GM12878 (cell line): ENCODE measurements around the gene TAF6L. TPM values are rescaled to one million over a fixed set of nuclear protein-coding genes. Genes with fewer than 3 reads are reported as not detected.
A peak's percentile ranks its signal among the peaks of the same experiment; 100 is the strongest.

Experiments used
- ATAC-seq: fragments of 200-7000 bp; cut with Tn5 transposase; 3 replicates; pipeline ENCODE4 v1.9.1; 2020; ENCODE audit warnings: mild to moderate bottlenecking, moderate library complexity
- Bru-seq: library from RNA; stranded (reverse); fragments of 400-500 nt; gene quantifications from one replicate; lab custom pipeline; 2021; lab: Mats Ljungman, UMichigan
- BruChase-seq, 2 experiments: library from RNA; stranded (reverse); fragments of 400-500 nt; gene quantifications; one replicate each; lab custom pipeline; 2021; lab: Mats Ljungman, UMichigan
- BruUV-seq: library from RNA; stranded (reverse); fragments of 400-500 nt; replicated peaks from 2 replicates; lab custom pipeline; 2021; lab: Mats Ljungman, UMichigan
- CTCF ChIA-PET: fragments of 300-600 bp; sonication (Branson Sonifier 250); formaldehyde crosslinking; extraction: SDS; loops from one replicate; lab custom pipeline; 2021; ENCODE audit warnings: inconsistent platforms; lab: Yijun Ruan, JAX
- POLR2A ChIA-PET: fragments of 350-600 bp; formaldehyde crosslinking; extraction: SDS; loops from one replicate; lab custom pipeline; 2021; ENCODE audit warnings: inconsistent platforms; lab: Charles Lee
- RAD21 ChIA-PET: fragments of 300-600 bp; sonication (Branson Sonifier 250); formaldehyde crosslinking; loops from one replicate; lab custom pipeline; 2023; ENCODE audit warnings: antibody characterized with exemption; ENCODE audit not compliant: unreplicated experiment; lab: Charles Lee
- SMC1A ChIA-PET: fragments of 300-600 bp; sonication (Branson Sonifier 250); formaldehyde crosslinking; loops from one replicate; lab custom pipeline; 2023; ENCODE audit not compliant: unreplicated experiment, uncharacterized antibody; lab: Charles Lee
- DNase-seq: peaks from one replicate; pipeline ENCODE4 v3.0.0-alpha.2; 2011; ENCODE audit warnings: low read depth, low spot score
- FAIRE-seq: peaks from 3 replicates; lab custom pipeline; 2011; peaks lifted over from hg19 to GRCh38; lab: Jason Lieb, UNC
- H2AFZ ChIP-seq: 2 replicates; pipeline ENCODE4 v1.6.0; 2011; ENCODE audit warnings: low read depth, low read length, control low read depth; ENCODE audit not compliant: control insufficient read depth
- H3K27ac ChIP-seq: 2 replicates; pipeline ENCODE4 v1.5.1; 2011; ENCODE audit warnings: control low read depth; ENCODE audit not compliant: control insufficient read depth, insufficient read depth
- H3K27me3 ChIP-seq, 2 experiments: replicated peaks in 1 of 2; 2 replicates each; pipeline versions ENCODE4 v1.6.0 to v1.6.1; 2011; ENCODE audit warnings: low read length in 1 of 2; ENCODE audit not compliant: control insufficient read depth in 2 of 2, insufficient read depth in 2 of 2
- H3K36me3 ChIP-seq, 2 experiments: 2 replicates each; pipeline ENCODE4 v1.5.1; 2011; ENCODE audit warnings: low read length in 1 of 2; ENCODE audit not compliant: control insufficient read depth in 2 of 2, insufficient read depth in 2 of 2
- H3K4me1 ChIP-seq: 2 replicates; pipeline ENCODE4 v1.6.1; 2011; ENCODE audit warnings: mild to moderate bottlenecking, low read length, moderate library complexity, mixed read lengths; ENCODE audit not compliant: control insufficient read depth, insufficient read depth
- H3K4me2 ChIP-seq: 2 replicates; pipeline ENCODE4 v1.6.0; 2011; ENCODE audit warnings: control low read depth; ENCODE audit not compliant: control insufficient read depth, insufficient read depth
- H3K4me3 ChIP-seq: fragments of 200-600 bp; sonication (generic); 2 replicates; pipeline ENCODE4 v1.5.1; 2016
- H3K79me2 ChIP-seq: 2 replicates; pipeline ENCODE4 v1.6.0; 2011; ENCODE audit warnings: low read length; ENCODE audit not compliant: control insufficient read depth, insufficient read depth
- H3K9ac ChIP-seq: 2 replicates; pipeline ENCODE4 v1.8.0; 2011; ENCODE audit warnings: low read length, control low read depth, mixed read lengths; ENCODE audit not compliant: control insufficient read depth, insufficient read depth
- H3K9me3 ChIP-seq: replicated peaks from 3 replicates; pipeline ENCODE4 v1.5.1; 2011; ENCODE audit warnings: mild to moderate bottlenecking, low read length; ENCODE audit not compliant: control insufficient read depth, insufficient read depth
- H4K20me1 ChIP-seq: 2 replicates; pipeline ENCODE4 v1.6.0; 2011; ENCODE audit not compliant: control insufficient read depth, insufficient read depth
- ATF7 ChIP-seq: fragments of 450-650 bp; IDR thresholded peaks from 2 replicates; pipeline ENCODE4 v1.6.1; 2016; ENCODE audit warnings: low read depth, mild to moderate bottlenecking
- IKZF1 ChIP-seq: fragments of 450-650 bp; conservative IDR thresholded peaks from 2 replicates; pipeline ENCODE4 v1.6.1; 2017; ENCODE audit warnings: antibody characterized with exemption, mild to moderate bottlenecking
- MAX ChIP-seq: IDR thresholded peaks from 2 replicates; pipeline ENCODE4 v1.6.1; 2012; ENCODE audit warnings: low read depth, low read length, improper control_type of control experiment
- MEF2B ChIP-seq: fragments of 450-650 bp; IDR thresholded peaks from 2 replicates; pipeline ENCODE4 v1.6.1; 2018; ENCODE audit warnings: mild to moderate bottlenecking, moderate library complexity; ENCODE audit not compliant: partially characterized antibody, poor library complexity, severe bottlenecking
- NRF1 ChIP-seq: conservative IDR thresholded peaks from 2 replicates; pipeline ENCODE4 v1.6.1; 2011; ENCODE audit warnings: mild to moderate bottlenecking, low read depth, low read length, improper control_type of control experiment
- SP1 ChIP-seq: IDR thresholded peaks from one replicate; pipeline ENCODE4 v1.6.1; 2011; ENCODE audit warnings: low read depth, low read length
- SREBF1 ChIP-seq: IDR thresholded peaks from 2 replicates; pipeline ENCODE4 v1.6.1; 2012; ENCODE audit warnings: mild to moderate bottlenecking, low read length
- TCF12 ChIP-seq: IDR thresholded peaks from 2 replicates; pipeline ENCODE4 v1.6.1; 2011; ENCODE audit warnings: low read depth, mild to moderate bottlenecking, low read length
- USF2 ChIP-seq: IDR thresholded peaks from 2 replicates; pipeline ENCODE4 v1.6.1; 2011; ENCODE audit warnings: low read depth, low read length, improper control_type of control experiment, borderline replicate concordance
- YY1 ChIP-seq: IDR thresholded peaks from 2 replicates; pipeline ENCODE4 v1.6.1; 2011; ENCODE audit warnings: low read depth, mild to moderate bottlenecking, low read length
- ZNF24 ChIP-seq: fragments of 450-650 bp; IDR thresholded peaks from 2 replicates; pipeline ENCODE4 v1.6.1; 2017; ENCODE audit warnings: antibody characterized with exemption, mild to moderate bottlenecking
- ZNF592 ChIP-seq: fragments of 450-650 bp; IDR thresholded peaks from 2 replicates; pipeline ENCODE4 v1.6.1; 2017; ENCODE audit warnings: mild to moderate bottlenecking, moderate library complexity
- WGBS: methylation state at CpG from one replicate; pipeline ENCODE4 v1.1.6; 2016; ENCODE audit warnings: low lambda C conversion rate; ENCODE audit not compliant: insufficient replicate concordance, insufficient coverage; ENCODE audit errors: missing lambda C conversion rate; 5-methylcytosine and 5-hydroxymethylcytosine counted together
- in situ Hi-C: fragments of 300-500 bp; cut with MboI; formaldehyde crosslinking; loops from 9 replicates; pipeline ENCODE4 v1.14.3; 2018; ENCODE audit warnings: mixed read lengths
- intact Hi-C: fragments of 100-400 bp; cut with micrococcal nuclease; formaldehyde crosslinking; loops from one replicate; pipeline ENCODE4 v1.14.2; 2022; ENCODE audit not compliant: unreplicated experiment
- long read RNA-seq, 2 experiments: library from polyadenylated mRNA; unstranded; transcript quantifications; one replicate each; pipeline ENCODE4 v2.0.0, GENCODE V29; 2019 to 2020
- polyA minus RNA-seq, 3 experiments: library from RNA; depleted of rRNA, polyadenylated mRNA; stranded (reverse); fragments of >200 nt; gene quantifications; 2 replicates each; pipeline ENCODE4 v1.2.3, GENCODE V29; 2011
- polyA plus RNA-seq, 11 experiments: library from polyadenylated mRNA; depleted of rRNA in 4 of 11; unstranded in 6 of 11; stranded (reverse) in 5 of 11; fragments of >200 nt; fragmentation: Nextera tagmentation in 4 of 11; fragmentation: Illumina TruSeq in 1 of 11; extraction: Ambion mirVana in 4 of 11; extraction: Trizol in 1 of 11; gene quantifications; 1 replicate in 1 of 11; 2 replicates in 10 of 11; pipeline versions ENCODE4 v1.2.1 to v1.2.3, GENCODE V29; 2011 to 2016; ENCODE audit warnings: inconsistent platforms in 2 of 11, missing spikeins in 2 of 11, low read depth in 1 of 11
- total RNA-seq, 4 experiments: library from RNA; depleted of rRNA in 3 of 4; stranded (reverse); fragments of >200 nt in 3 of 4; fragmentation: Illumina TruSeq in 1 of 4; extraction: Trizol in 1 of 4; gene quantifications; 2 replicates each; pipeline versions ENCODE4 v1.2.1 to v1.2.3, GENCODE V29; 2013 to 2021

Gene TAF6L
- total RNA-seq (2013; cell fraction: nucleolus; rRNA removed), result 25.4 and 29.5 TPM in 2 replicates
- total RNA-seq (2014; rRNA removed) (24.3 and 27.6 TPM in 2 replicates), total RNA-seq (2014; rRNA removed; fragmentation: Illumina TruSeq; extraction: Trizol) (12.8 and 13.6 TPM in 2 replicates), total RNA-seq (2021) (25.3 and 26.9 TPM in 2 replicates), polyA plus RNA-seq (2011; rRNA removed) (9.3 and 18.0 TPM in 2 replicates), polyA plus RNA-seq (2014; fragmentation: Illumina TruSeq; extraction: Trizol) (4.5 and 15.0 TPM in 2 replicates), polyA plus RNA-seq (2014; fragmentation: Nextera tagmentation; extraction: Ambion mirVana) (under 1 TPM; 0.15 to 0.39 TPM), polyA plus RNA-seq (2014; rRNA removed) (34.6 and 35.6 TPM in 2 replicates), polyA plus RNA-seq (2016; fragmentation: Nextera tagmentation; extraction: Ambion mirVana) (10 to 100 TPM; 19.9 to 23.6 TPM), polyA minus RNA-seq (2011; rRNA and poly(A)+ RNA removed) (24.0 and 26.3 TPM in 2 replicates), Bru-seq, nascent RNA (percentile 55 among the genes with signal in this experiment), BruChase-seq, experiment 1, labeled RNA remaining after a 6-hour chase (percentile 61 among the genes with signal in this experiment), BruChase-seq, experiment 2, labeled RNA remaining after a 2-hour chase (percentile 65 among the genes with signal in this experiment)
- polyA plus RNA-seq (2011; ENCODE audit: low read depth), result 39.6 TPM
- 21.2 and 26.6 TPM in 2 replicates for polyA plus RNA-seq (2011; cell fraction: cytosol; rRNA removed)
- 72.3 and 98.5 TPM in 2 replicates for polyA plus RNA-seq (2011; cell fraction: nucleus; rRNA removed)
- 13.9 and 16.0 TPM in 2 replicates for polyA plus RNA-seq (2012)
- 8.8 and 12.0 TPM in 2 replicates for polyA minus RNA-seq (2011; cell fraction: cytosol; rRNA and poly(A)+ RNA removed)
- polyA minus RNA-seq (2011; cell fraction: nucleus; rRNA and poly(A)+ RNA removed), result 12.0 and 19.9 TPM in 2 replicates
- long read RNA-seq, experiment 1, transcript TAF6L-201 (11 exons, 2,116 nt), result major isoform, 7 of 11 reads
- long read RNA-seq, experiment 1, partial matches to known transcripts, result 0 of 11 reads
- long read RNA-seq, experiment 1, other reads (novel, unspliced or antisense), result 4 of 11 reads
- long read RNA-seq, experiment 2, partial matches to known transcripts, result 0 of 1 reads
- long read RNA-seq, experiment 2, other reads (novel, unspliced or antisense), result 1 of 1 reads

GRCh38 chr11:62771144-62772021, at the start of gene TAF6L:
Gene TAF6L, plus strand, starts transcription at chr11:62771396. Its CDS starts 4,388 bp downstream, at chr11:62775784.
- H3K9ac ChIP-seq, result peak within 1 kb of the TSS; percentile 83
- ChIA-PET CTCF (interaction anchor here (0.7 to 9.6 kb wide), 18 partner anchors 9 to 377 kb away, joined by 3 to 85 read pairs (median 4); partner anchors contain the start of genes HNRNPUL2, LRRN4CL, POLR2G and TMEM179B), RAD21 (interaction anchor here (0.6 to 4.2 kb wide), 15 partner anchors 10 to 347 kb away, joined by 3 to 33 read pairs (median 5); partner anchors contain the start of genes BSCL2, EEF1G, GANAB and HNRNPUL2), POLR2A (interaction anchor here (0.6 to 5.2 kb wide), 22 partner anchors 7 to 1241 kb away, joined by 3 to 44 read pairs (median 4); partner anchors contain the start of genes C11orf98, CSKMT, EEF1G and GNG3), SMC1A (interaction anchor here (0.7 to 4.8 kb wide), 10 partner anchors 9 to 347 kb away, joined by 3 to 22 read pairs (median 4); partner anchors contain the start of genes HNRNPUL2, POLR2G, TMEM179B and TTC9C)
- TSS peak; percentile 72 for BruUV-seq
- intact Hi-C loops, result loop anchor here (2.0 to 5.0 kb wide), 2 partner anchors 15 to 44 kb away; partner anchors contain the start of genes HNRNPUL2, TMEM179B and TTC9C
- H3K4me2 ChIP-seq, result peak within 1 kb of the TSS; percentile 98
- H3K79me2 ChIP-seq, result peaks cover 12% of the 10 kb centered on the region
- no peaks in the 10 kb centered on the region for H3K27me3 ChIP-seq
- peaks cover 2 to 6% of the 10 kb centered on the region in 2 experiments; a peak in 3 of 4 replicates for H3K36me3 ChIP-seq
- in situ Hi-C loops, result no loop called here
- H3K9me3 ChIP-seq, result no peaks in the 10 kb centered on the region
- H3K4me3 ChIP-seq, result peak within 1 kb of the TSS; percentile 86
- H3K4me1 ChIP-seq, result peaks cover 17% of the 10 kb centered on the region
- peak within 1 kb of the TSS; percentile 88 for H2AFZ ChIP-seq
- peak within 1 kb of the TSS; percentile 82 for H3K27ac ChIP-seq
- FAIRE-seq, result peak; percentile 97
- DNase-seq, result peak; percentile 77
- WGBS, result 2% methylated on average over 44 of the region's 60 CpGs
- H4K20me1 ChIP-seq, result no peaks in the 10 kb centered on the region
- peak; percentile 92 for ATAC-seq
- TF ChIP-seq SREBF1, result no peak
- TF ChIP-seq ZNF24, result no peak
- TF ChIP-seq YY1, result peak; percentile 29; the same call in 1 of the 2 replicates
- TF ChIP-seq IKZF1, result peak; percentile 93
- TF ChIP-seq ATF7, result no peak
- TF ChIP-seq USF2, result peak; percentile 88
- no peak for TF ChIP-seq NRF1
- TF ChIP-seq MEF2B, result peak; percentile 58
- peak; percentile 83; the same call in 1 of the 2 replicates for TF ChIP-seq MAX
- TF ChIP-seq ZNF592, result 0 out of 2 replicates have a peak, but pooled peaks have one; percentile 24
- peak; percentile 25; the same call in 1 of the 2 replicates for TF ChIP-seq TCF12
- peak; percentile 81 for TF ChIP-seq SP1
